Activated naive CD8-positive, alpha-beta T cell treated with anti-CD3 and anti-CD28 coated beads, Interleukin-2, amount 50 U/mL, for 24 hours (primary cell): Measurements from ENCODE around the gene CDK11A.
A peak's percentile ranks its signal among the peaks of the same experiment; 100 is the strongest.
"Not testable (repeated sequence)": the region's sequence is repeated elsewhere in the genome, so short reads cannot be mapped to it uniquely, and the experiment has no call there.

Experiments
- ATAC-seq: fragments of 150-1000 bp; cut with Tn5 transposase; one replicate; pipeline ENCODE4 v1.10.0; 2021
- DNase-seq: peaks from one replicate; pipeline ENCODE4 v3.0.0; 2021
- H3K27ac Mint-ChIP-seq: one replicate; pipeline ENCODE4 v1.8.0; 2021; ENCODE audit warnings: mild to moderate bottlenecking, mixed read lengths
- H3K27me3 Mint-ChIP-seq: one replicate; pipeline ENCODE4 v1.8.0; 2021; ENCODE audit warnings: mixed read lengths
- H3K36me3 Mint-ChIP-seq: one replicate; pipeline ENCODE4 v1.8.0; 2021; ENCODE audit warnings: low read depth, mixed read lengths
- H3K4me1 Mint-ChIP-seq: one replicate; pipeline ENCODE4 v1.8.0; 2021; ENCODE audit warnings: mixed read lengths
- H3K4me3 Mint-ChIP-seq: one replicate; pipeline ENCODE4 v1.8.0; 2021; ENCODE audit warnings: mild to moderate bottlenecking, moderate library complexity, mixed read lengths
- H3K9me3 Mint-ChIP-seq: one replicate; pipeline ENCODE4 v1.8.0; 2021; ENCODE audit warnings: mixed read lengths

The CDK11A gene

GRCh38 chr1:1687846-1688245 is 36.3 kb downstream of the CDK11A start:
- Mint-ChIP-seq H3K27ac (peak overlapping the region; percentile 52), H3K27me3 (no peaks in the 10 kb centered on the region), H3K9me3 (no peaks in the 10 kb centered on the region), H3K36me3 (peaks cover 11% of the 10 kb centered on the region), H3K4me3 (no peak overlapping the region), H3K4me1 (peaks cover 54% of the 10 kb centered on the region)
- no peak for ATAC-seq
- no peak for DNase-seq

DNA sequence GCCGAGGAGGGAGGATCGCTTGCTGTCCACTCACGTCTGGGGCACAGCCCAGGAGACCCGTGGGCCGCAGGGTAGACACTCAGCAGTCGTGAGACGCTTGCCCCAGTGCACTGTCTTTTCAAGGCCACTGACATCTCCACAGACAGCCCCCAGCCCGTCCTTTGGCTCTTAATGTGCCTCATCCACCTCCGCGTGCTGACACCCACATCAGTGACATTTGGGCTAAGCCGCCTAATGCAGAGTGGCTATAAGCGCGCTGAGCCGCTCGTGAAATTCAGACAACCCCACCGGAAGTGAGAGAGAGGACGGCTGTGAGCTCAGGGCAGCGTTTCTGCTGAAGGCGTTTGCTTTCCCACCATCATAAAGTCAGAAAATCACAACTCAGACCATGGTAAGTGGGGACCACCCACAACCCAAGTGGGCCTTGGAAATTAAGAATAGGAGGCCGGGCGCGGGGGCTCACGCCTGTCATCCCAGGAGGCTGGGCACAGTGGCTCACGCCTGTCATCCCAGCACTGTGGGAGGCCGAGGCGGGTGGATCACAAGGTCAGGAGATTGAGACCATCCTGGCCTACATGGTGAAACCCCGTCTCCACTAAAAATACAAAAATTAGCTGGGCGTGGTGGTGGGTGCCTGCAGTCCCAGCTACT is 40.0 kb downstream of the CDK11A start:
- Mint-ChIP-seq H3K4me3 (no peak overlapping the region), H3K27ac (peak overlapping the region; percentile 18), H3K36me3 (peaks cover 8% of the 10 kb centered on the region), H3K27me3 (no peaks in the 10 kb centered on the region), H3K4me1 (peaks cover 53% of the 10 kb centered on the region), H3K9me3 (no peaks in the 10 kb centered on the region)
- ATAC-seq (no peak), DNase-seq (no peak)

DNA sequence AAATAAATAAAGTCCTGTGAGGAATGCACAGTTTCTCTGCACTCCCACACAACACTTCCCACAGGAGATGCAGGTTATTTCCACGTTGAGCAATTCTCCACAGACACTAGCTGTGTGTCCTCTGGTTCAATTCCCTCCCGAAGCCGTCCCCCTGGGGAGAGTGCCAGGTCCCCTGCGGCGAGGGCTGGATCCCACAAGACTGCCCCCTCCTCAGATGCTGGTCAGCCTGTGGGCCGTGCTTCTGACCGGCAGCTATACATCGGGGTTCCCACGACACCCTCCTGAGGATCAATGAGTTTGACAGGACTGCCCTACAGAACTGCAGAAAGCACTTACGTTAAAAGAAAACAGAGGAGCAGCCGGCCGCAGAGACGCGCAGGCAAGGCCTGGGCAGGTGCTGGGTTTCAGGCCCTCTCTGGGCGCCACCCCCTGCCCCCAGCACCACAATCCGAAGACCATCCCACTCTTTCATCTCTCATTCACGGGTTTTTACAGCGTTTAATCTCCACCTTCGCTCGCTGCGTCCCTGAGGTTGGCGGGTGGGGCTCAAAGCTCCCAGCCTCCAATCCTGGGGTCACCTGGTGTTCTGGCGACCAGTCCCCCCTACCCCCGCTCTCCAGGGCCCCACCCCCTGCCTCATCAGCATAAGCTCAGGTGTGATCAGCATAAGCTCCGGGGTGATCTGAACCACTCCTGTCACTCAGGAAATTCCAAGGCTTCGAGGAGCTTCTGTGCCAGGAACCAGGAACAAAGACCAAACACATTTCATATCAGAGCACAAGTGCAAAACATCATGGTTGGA is 40.9 kb downstream of the CDK11A start:
- Mint-ChIP-seq H3K9me3 (no peaks in the 10 kb centered on the region), H3K36me3 (peaks cover 3% of the 10 kb centered on the region), H3K4me3 (no peak overlapping the region), H3K4me1 (peaks cover 58% of the 10 kb centered on the region), H3K27ac (no peak overlapping the region), H3K27me3 (no peaks in the 10 kb centered on the region)
- DNase-seq (no peak), ATAC-seq (no peak)

GRCh38 chr1:1680912-1681273 is 43.3 kb downstream of the CDK11A start:
- no peak overlapping the region for H3K4me3 Mint-ChIP-seq
- H3K27ac Mint-ChIP-seq: no peak overlapping the region
- no peaks in the 10 kb centered on the region for H3K36me3 Mint-ChIP-seq
- ATAC-seq (no peak), DNase-seq (no peak)
- H3K9me3 Mint-ChIP-seq: no peaks in the 10 kb centered on the region
- H3K4me1 Mint-ChIP-seq: peaks cover 50% of the 10 kb centered on the region
- H3K27me3 Mint-ChIP-seq: no peaks in the 10 kb centered on the region

DNA sequence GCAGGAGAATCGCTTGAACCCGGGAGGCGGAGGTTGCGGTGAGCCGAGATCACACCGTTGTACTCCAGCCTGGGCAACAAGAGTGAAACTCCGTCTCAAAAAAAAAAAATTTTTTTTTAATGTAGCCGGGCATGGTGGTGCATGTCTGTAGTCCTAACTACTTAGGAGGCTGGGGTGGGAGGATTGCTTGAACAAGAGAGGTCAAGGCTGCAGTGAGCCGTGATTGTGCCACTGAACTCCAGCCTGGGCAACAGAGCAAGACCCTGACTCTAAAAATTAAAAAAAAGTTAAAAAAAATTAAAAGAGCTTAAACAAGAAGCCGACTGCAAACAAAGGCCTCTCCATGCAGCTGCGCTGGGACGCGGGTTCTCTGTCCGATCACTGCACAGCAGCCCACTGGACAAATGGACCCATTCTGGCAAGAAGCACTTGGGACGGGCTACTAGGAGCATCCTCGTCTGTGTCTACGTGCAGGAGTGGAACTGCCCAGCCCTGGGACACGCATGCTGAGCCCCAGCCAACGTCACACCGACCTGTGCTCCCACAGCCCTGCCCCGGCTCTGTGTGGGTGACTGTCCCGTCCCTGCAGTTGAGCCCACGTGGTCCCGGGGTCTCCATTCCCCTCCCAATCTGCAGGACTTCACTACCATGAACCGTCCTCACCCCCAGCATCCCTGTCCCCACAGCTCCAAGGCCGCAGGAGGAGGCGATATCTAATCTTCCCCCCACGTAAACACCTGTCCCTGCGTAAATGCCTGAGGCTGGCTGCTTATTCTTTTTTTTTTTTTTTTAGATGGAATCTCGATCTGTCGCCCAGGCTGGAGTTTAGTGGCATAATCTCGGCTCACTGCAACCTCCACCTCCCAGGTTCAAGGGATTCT is 43.9 kb downstream of the CDK11A start:
- Mint-ChIP-seq H3K36me3 (no peaks in the 10 kb centered on the region), H3K27me3 (no peaks in the 10 kb centered on the region), H3K4me3 (no peak overlapping the region), H3K4me1 (peaks cover 45% of the 10 kb centered on the region), H3K9me3 (no peaks in the 10 kb centered on the region), H3K27ac (no peak overlapping the region)
- no peak for DNase-seq
- ATAC-seq: no peak

- Mint-ChIP-seq H3K27ac (peak overlapping the region; percentile 96), H3K4me3 (peak overlapping the region; percentile 83), H3K4me1 (peaks cover 41% of the 10 kb centered on the region), H3K36me3 (peaks cover 2% of the 10 kb centered on the region), H3K27me3 (no peaks in the 10 kb centered on the region), H3K9me3 (no peaks in the 10 kb centered on the region)
- DNase-seq (peak; percentile 47), ATAC-seq (no peak)
Measured at GRCh38 chr1:1678581-1679380, 45.4 kb downstream of the CDK11A start.

DNA sequence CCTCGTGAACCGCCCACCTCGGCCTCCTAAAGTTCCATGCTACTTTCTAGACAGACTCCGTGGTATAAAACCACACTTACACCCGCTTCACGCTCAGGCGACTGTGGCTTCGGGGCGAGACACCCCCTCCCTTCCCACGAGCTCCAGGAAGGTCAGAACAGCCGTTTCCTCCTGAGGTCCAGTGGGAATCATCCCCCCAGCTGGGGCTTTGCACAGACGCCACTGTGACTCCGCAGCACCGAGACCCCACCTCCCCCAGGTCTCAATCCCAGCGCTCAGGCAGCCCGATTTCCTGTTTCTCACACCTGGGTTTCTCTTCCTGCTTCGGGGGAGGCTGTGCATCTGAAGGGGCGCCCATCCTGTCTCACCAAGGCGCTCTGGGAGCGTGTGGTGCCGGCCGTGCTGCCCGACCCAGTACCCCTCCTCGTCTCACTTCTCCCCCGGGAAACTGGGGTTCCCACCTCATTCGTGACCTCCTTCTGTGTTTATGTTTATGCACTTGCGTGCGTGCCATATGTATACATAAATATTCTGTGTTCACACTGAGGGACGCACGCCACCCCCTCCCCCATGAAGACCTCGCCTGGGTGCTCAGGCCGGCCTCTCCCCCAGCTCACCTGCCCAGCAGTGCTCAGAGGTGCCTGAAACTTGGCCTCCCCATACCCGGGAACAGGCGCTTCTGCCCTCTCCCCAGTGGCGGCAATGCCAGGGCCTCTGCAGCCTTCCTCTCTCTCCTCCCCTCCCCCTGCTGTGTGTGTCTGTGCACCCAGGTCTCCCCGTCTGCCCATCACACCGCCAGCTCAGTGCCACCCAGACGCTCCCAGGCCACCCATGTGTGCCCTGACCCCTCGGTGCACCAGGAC is 46.2 kb downstream of the CDK11A start:
- peak overlapping the region; percentile 96 for H3K27ac Mint-ChIP-seq
- peak; percentile 49 for ATAC-seq

GRCh38 chr1:1676087-1676486 is 48.1 kb downstream of the CDK11A start:
- not testable (repeated sequence) for H3K4me3 Mint-ChIP-seq, H3K27ac Mint-ChIP-seq, DNase-seq, H3K27me3 Mint-ChIP-seq, H3K36me3 Mint-ChIP-seq, H3K9me3 Mint-ChIP-seq
- ATAC-seq: peak; percentile 7
- peaks cover 34% of the 10 kb centered on the region for H3K4me1 Mint-ChIP-seq

More for the DNA sequence above, 46.2 kb downstream of the CDK11A start:
- Mint-ChIP-seq H3K27me3 (no peaks in the 10 kb centered on the region), H3K4me3 (peak overlapping the region; percentile 83), H3K4me1 (peaks cover 38% of the 10 kb centered on the region), H3K36me3 (peaks cover 4% of the 10 kb centered on the region), H3K9me3 (no peaks in the 10 kb centered on the region)
- peak; percentile 71 for DNase-seq

DNA sequence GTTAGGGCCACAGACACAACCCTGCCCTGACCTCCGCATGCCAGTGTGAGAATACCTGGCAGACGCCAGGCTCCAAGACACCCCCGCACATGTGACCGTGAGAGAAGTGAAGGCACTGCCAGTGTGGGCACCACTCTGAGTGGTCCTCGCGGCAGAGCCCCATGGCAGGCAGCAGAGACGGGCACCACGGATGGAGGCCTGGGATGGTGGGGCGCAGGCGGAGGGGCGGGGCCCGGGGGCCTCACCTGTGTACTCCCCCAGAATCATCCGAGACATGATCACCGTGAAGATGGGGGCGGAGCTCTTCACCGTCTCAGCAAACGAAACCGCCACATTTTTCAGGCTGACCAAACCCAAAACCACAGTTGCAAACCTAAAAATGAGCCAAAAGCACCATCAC is 48.9 kb downstream of the CDK11A start:
- DNase-seq, H3K27me3 Mint-ChIP-seq, H3K9me3 Mint-ChIP-seq, ATAC-seq, H3K36me3 Mint-ChIP-seq, H3K27ac Mint-ChIP-seq, H3K4me3 Mint-ChIP-seq: not testable (repeated sequence)
- peaks cover 34% of the 10 kb centered on the region for H3K4me1 Mint-ChIP-seq

- not testable (repeated sequence) for H3K9me3 Mint-ChIP-seq, H3K4me3 Mint-ChIP-seq, H3K27me3 Mint-ChIP-seq, DNase-seq
- Mint-ChIP-seq H3K36me3 (peaks cover 11% of the 10 kb centered on the region), H3K27ac (peak overlapping the region; percentile 88), H3K4me1 (peaks cover 34% of the 10 kb centered on the region)
- ATAC-seq: peak; percentile 57
Measured at GRCh38 chr1:1674806-1675205, 49.4 kb downstream of the CDK11A start.

GRCh38 chr1:1672181-1672965 is 51.8 kb downstream of the CDK11A start:
- ATAC-seq (no peak), DNase-seq (no peak)
- Mint-ChIP-seq H3K9me3 (no peaks in the 10 kb centered on the region), H3K4me1 (peaks cover 13% of the 10 kb centered on the region), H3K4me3 (no peak overlapping the region), H3K27ac (no peak overlapping the region), H3K27me3 (no peaks in the 10 kb centered on the region), H3K36me3 (peaks cover 16% of the 10 kb centered on the region)

GRCh38 chr1:1671365-1672119 is 52.6 kb downstream of the CDK11A start:
- Mint-ChIP-seq H3K4me1 (peaks cover 11% of the 10 kb centered on the region), H3K27ac (no peak overlapping the region), H3K27me3 (no peaks in the 10 kb centered on the region), H3K36me3 (peaks cover 17% of the 10 kb centered on the region), H3K4me3 (no peak overlapping the region), H3K9me3 (no peaks in the 10 kb centered on the region)
- DNase-seq (no peak), ATAC-seq (no peak)
